Measurements from ENCODE around the gene MBTD1. TPM values are rescaled to one million over a fixed set of nuclear protein-coding genes. Genes with fewer than 3 reads are reported as not detected.

MBTD1 gene
- total RNA-seq, 1 donor from 2014 or later = 69.8 TPM

- peaks cover 12% of the 10 kb centered on the region for H3K36me3 Mint-ChIP-seq
- H3K27ac Mint-ChIP-seq = no peak overlapping the region
- Histone ChIP-seq H3K9me3 (ENCODE audit: low read depth) (no peaks in the 10 kb centered on the region), H3K4me1 (peaks cover 16% of the 10 kb centered on the region), H3K9ac (peak overlapping the region; percentile 75), H3K36me3 (peaks cover 4% of the 10 kb centered on the region), H3K4me3 (peak overlapping the region; percentile 71), H3K4me2 (peak overlapping the region; percentile 86), H4K20me1 (ENCODE audit: low read depth) (no peaks in the 10 kb centered on the region), H3K79me2 (ENCODE audit: low read depth) (peaks cover 55% of the 10 kb centered on the region), H3K27ac (no peak overlapping the region), H3F3A (ENCODE audit: low read depth) (peaks cover 12% of the 10 kb centered on the region), H2AFZ (replicated peaks) (peak overlapping the region; percentile 96), H3K27me3 (no peaks in the 10 kb centered on the region)
- H3K9me3 Mint-ChIP-seq = no peaks in the 10 kb centered on the region
- DNase-seq (ENCODE audit: low spot score) = peak; percentile 15
- peaks cover 4% of the 10 kb centered on the region for H3K4me1 Mint-ChIP-seq
- TF ChIP-seq CTCF (IDR thresholded peaks at IDR 0.05) (no peak), EZH2phosphoT487 (IDR thresholded peaks at IDR 0.05) (no peak), EZH2 (IDR thresholded peaks at IDR 0.05) (no peak)
- no peak overlapping the region for H3K4me3 Mint-ChIP-seq
- H3K27me3 Mint-ChIP-seq (ENCODE audit: insufficient read depth, low read depth) = no peaks in the 10 kb centered on the region
Measured at GRCh38 chr17:51154176-51154575, 105.7 kb downstream of the MBTD1 start.

- peak within 1 kb of the TSS; percentile 71 for H3K4me3 ChIP-seq
- no peaks in the 10 kb centered on the region for H3K9me3 Mint-ChIP-seq
- no peaks in the 10 kb centered on the region for H3K27me3 ChIP-seq
- peak within 1 kb of the TSS; percentile 96 for H2AFZ ChIP-seq (replicated peaks)
- H3F3A ChIP-seq (ENCODE audit: low read depth) = peaks cover 12% of the 10 kb centered on the region
- H3K4me3 Mint-ChIP-seq = no peak within 1 kb of the TSS
- no peaks in the 10 kb centered on the region for H3K27me3 Mint-ChIP-seq (ENCODE audit: insufficient read depth, low read depth)
- H3K4me2 ChIP-seq = peak within 1 kb of the TSS; percentile 86
- peaks cover 4% of the 10 kb centered on the region for H3K36me3 ChIP-seq
- H3K79me2 ChIP-seq (ENCODE audit: low read depth) = peaks cover 48% of the 10 kb centered on the region
- no peaks in the 10 kb centered on the region for H4K20me1 ChIP-seq (ENCODE audit: low read depth)
- peak within 1 kb of the TSS; percentile 75 for H3K9ac ChIP-seq
- H3K4me1 ChIP-seq = peaks cover 16% of the 10 kb centered on the region
- H3K4me1 Mint-ChIP-seq = peaks cover 4% of the 10 kb centered on the region
- no peaks in the 10 kb centered on the region for H3K9me3 ChIP-seq (ENCODE audit: low read depth)
- peak; percentile 91 for TF ChIP-seq CTCF (IDR thresholded peaks at IDR 0.05)
- TF ChIP-seq EZH2phosphoT487 (IDR thresholded peaks at IDR 0.05) = no peak
- H3K27ac Mint-ChIP-seq = no peak within 1 kb of the TSS
- peaks cover 9% of the 10 kb centered on the region for H3K36me3 Mint-ChIP-seq
- peak within 1 kb of the TSS; percentile 73 for H3K27ac ChIP-seq
- DNase-seq (ENCODE audit: low spot score) = peak; percentile 98
Measured at GRCh38 chr17:51153210-51154072, 106.4 kb downstream of the MBTD1 start, which contains the start of gene NME1. Gene NME1, plus strand, starts transcription at chr17:51153559. Its CDS starts 2,096 bp downstream, at chr17:51155655.

- H3K4me2 ChIP-seq = peak overlapping the region; percentile 82
Measured at GRCh38 chr17:51152766-51153209, 107.1 kb downstream of the MBTD1 start.

More at GRCh38 chr17:51152766-51153209, 107.1 kb downstream of the MBTD1 start:
- Histone ChIP-seq H4K20me1 (ENCODE audit: low read depth) (no peaks in the 10 kb centered on the region), H3K27ac (peak overlapping the region; percentile 62), H3K36me3 (peaks cover 4% of the 10 kb centered on the region), H3F3A (ENCODE audit: low read depth) (peaks cover 12% of the 10 kb centered on the region), H3K79me2 (ENCODE audit: low read depth) (peaks cover 42% of the 10 kb centered on the region), H3K4me1 (peaks cover 16% of the 10 kb centered on the region), H2AFZ (replicated peaks) (peak overlapping the region; percentile 94), H3K9me3 (ENCODE audit: low read depth) (no peaks in the 10 kb centered on the region), H3K27me3 (no peaks in the 10 kb centered on the region), H3K4me3 (peak overlapping the region; percentile 71), H3K9ac (peak overlapping the region; percentile 42)
- Mint-ChIP-seq H3K4me1 (peaks cover 4% of the 10 kb centered on the region), H3K36me3 (peaks cover 9% of the 10 kb centered on the region), H3K9me3 (no peaks in the 10 kb centered on the region), H3K4me3 (no peak overlapping the region), H3K27me3 (ENCODE audit: insufficient read depth, low read depth) (no peaks in the 10 kb centered on the region), H3K27ac (no peak overlapping the region)
- DNase-seq (ENCODE audit: low spot score) = no peak
- TF ChIP-seq CTCF (IDR thresholded peaks at IDR 0.05) (no peak), EZH2phosphoT487 (IDR thresholded peaks at IDR 0.05) (no peak), EZH2 (IDR thresholded peaks at IDR 0.05) (no peak)

Measured in neural progenitor cell (in vitro differentiated cells).